ENCODE results near the gene MAML3. TPM values are rescaled to one million over a fixed set of nuclear protein-coding genes. Genes with fewer than 3 reads are reported as not detected.
A peak's percentile ranks its signal among the peaks of the same experiment; 100 is the strongest.

The MAML3 gene
- total RNA-seq, 1 donor from 2014 or later = 8.1 TPM

- DNase-seq (ENCODE audit: low read depth) = no peak
- Mint-ChIP-seq H3K4me1 (ENCODE audit: low read depth, unreplicated experiment) (peaks cover 76% of the 10 kb centered on the region), H3K27ac (ENCODE audit: unreplicated experiment) (peak overlapping the region; percentile 88), H3K27me3 (ENCODE audit: low read depth, unreplicated experiment) (no peaks in the 10 kb centered on the region), H3K9me3 (ENCODE audit: unreplicated experiment) (no peaks in the 10 kb centered on the region), H3K36me3 (ENCODE audit: low read depth, unreplicated experiment) (peaks cover 8% of the 10 kb centered on the region), H3K4me3 (ENCODE audit: unreplicated experiment) (no peak overlapping the region)
- H3K27ac ChIP-seq (ENCODE audit: low read depth, low read length) = peak overlapping the region; percentile 92
- peak overlapping the region; percentile 65 for H3K9ac ChIP-seq (ENCODE audit: low read length)
- H3K4me3 ChIP-seq (ENCODE audit: insufficient read depth, low read depth, low read length) = no peak overlapping the region
- H3K27me3 ChIP-seq (ENCODE audit: insufficient read depth, low read length) = no peaks in the 10 kb centered on the region
- no peaks in the 10 kb centered on the region for H3K9me3 ChIP-seq (ENCODE audit: insufficient read depth, low read depth, low read length)
- no peaks in the 10 kb centered on the region for H3K36me3 ChIP-seq (ENCODE audit: insufficient read depth, low read length)
- no peak overlapping the region for H2AFZ ChIP-seq (ENCODE audit: low read depth, low read length)
- TF ChIP-seq EZH2 (IDR thresholded peaks at IDR 0.05; ENCODE audit: insufficient read depth, low read length) (no peak), CTCF (IDR thresholded peaks at IDR 0.05; ENCODE audit: insufficient read depth, low read depth, low read length) (no peak)
- peaks cover 66% of the 10 kb centered on the region for H3K4me1 ChIP-seq (ENCODE audit: insufficient read depth, low read length)
- H3K79me2 ChIP-seq (ENCODE audit: insufficient read depth, low read length) = no peaks in the 10 kb centered on the region
- H4K20me1 ChIP-seq (ENCODE audit: insufficient read depth, low read length) = no peaks in the 10 kb centered on the region
- no peak for FAIRE-seq
- peak overlapping the region; percentile 60 for H3K4me2 ChIP-seq (ENCODE audit: low read length)
These were observed 57.5 kb downstream of the MAML3 start for GRCh38 chr4:140096483-140096861.

GRCh38 chr4:140095694-140096482, 58.1 kb downstream of the MAML3 start:
- H3K27ac ChIP-seq (ENCODE audit: low read depth, low read length) = peak overlapping the region; percentile 92
- peaks cover 70% of the 10 kb centered on the region for H3K4me1 ChIP-seq (ENCODE audit: insufficient read depth, low read length)
- H3K79me2 ChIP-seq (ENCODE audit: insufficient read depth, low read length) = no peaks in the 10 kb centered on the region
- H3K4me3 ChIP-seq (ENCODE audit: insufficient read depth, low read depth, low read length) = peak overlapping the region; percentile 14
- H3K27me3 Mint-ChIP-seq (ENCODE audit: low read depth, unreplicated experiment) = no peaks in the 10 kb centered on the region
- peaks cover 81% of the 10 kb centered on the region for H3K4me1 Mint-ChIP-seq (ENCODE audit: low read depth, unreplicated experiment)
- H3K36me3 ChIP-seq (ENCODE audit: insufficient read depth, low read length) = no peaks in the 10 kb centered on the region
- H3K9me3 ChIP-seq (ENCODE audit: insufficient read depth, low read depth, low read length) = no peaks in the 10 kb centered on the region
- H3K27me3 ChIP-seq (ENCODE audit: insufficient read depth, low read length) = no peaks in the 10 kb centered on the region
- peak overlapping the region; percentile 60 for H3K4me2 ChIP-seq (ENCODE audit: low read length)
- H3K9me3 Mint-ChIP-seq (ENCODE audit: unreplicated experiment) = no peaks in the 10 kb centered on the region
- FAIRE-seq (peak; percentile 85), DNase-seq (ENCODE audit: low read depth) (peak; percentile 100)
- H2AFZ ChIP-seq (ENCODE audit: low read depth, low read length) = no peak overlapping the region
- peaks cover 5% of the 10 kb centered on the region for H3K36me3 Mint-ChIP-seq (ENCODE audit: low read depth, unreplicated experiment)
- peak overlapping the region; percentile 88 for H3K27ac Mint-ChIP-seq (ENCODE audit: unreplicated experiment)
- no peak for TF ChIP-seq EZH2 (IDR thresholded peaks at IDR 0.05; ENCODE audit: insufficient read depth, low read length)
- TF ChIP-seq CTCF (IDR thresholded peaks at IDR 0.05; ENCODE audit: insufficient read depth, low read depth, low read length) = no peak
- peak overlapping the region; percentile 65 for H3K9ac ChIP-seq (ENCODE audit: low read length)
- H3K4me3 Mint-ChIP-seq (ENCODE audit: unreplicated experiment) = peak overlapping the region; percentile 15
- no peaks in the 10 kb centered on the region for H4K20me1 ChIP-seq (ENCODE audit: insufficient read depth, low read length)

Data from astrocyte (in vitro differentiated cells and primary cell).